Liver (tissue), 9 donors: ENCODE results near the gene LIM2. TPM values are rescaled to one million over a fixed set of nuclear protein-coding genes. Genes with fewer than 3 reads are reported as not detected.

Source experiments
- DNase-seq: peaks from one replicate; pipeline ENCODE4 v3.0.0-alpha.2; 2017; ENCODE audit warnings: low spot score
- H3K27ac ChIP-seq, 2 donors: one replicate each; pipeline ENCODE4 v1.7.0; 2013; ENCODE audit warnings: inconsistent platforms in 2 of 2, low read length in 2 of 2, control low read depth in 1 of 2, low read depth in 1 of 2, mild to moderate bottlenecking in 1 of 2
- H3K27me3 ChIP-seq, 4 donors: one replicate each; pipeline versions ENCODE4 v1.6.1 to v1.7.0; 2013; ENCODE audit warnings: low read length in 3 of 4, inconsistent platforms in 1 of 4, mild to moderate bottlenecking in 1 of 4, moderate library complexity in 1 of 4; ENCODE audit not compliant: control insufficient read depth in 4 of 4, insufficient read depth in 4 of 4
- H3K36me3 ChIP-seq, 4 donors: one replicate each; pipeline versions ENCODE4 v1.6.1 to v1.7.0; 2013; ENCODE audit warnings: low read length in 3 of 4, mild to moderate bottlenecking in 3 of 4, low read depth in 1 of 4, moderate library complexity in 1 of 4; ENCODE audit not compliant: control insufficient read depth in 4 of 4, insufficient read depth in 3 of 4
- H3K4me1 ChIP-seq, 4 donors: one replicate each; pipeline versions ENCODE4 v1.6.1 to v1.7.0; 2013; ENCODE audit warnings: low read length in 3 of 4, mild to moderate bottlenecking in 3 of 4, moderate library complexity in 1 of 4; ENCODE audit not compliant: control insufficient read depth in 4 of 4, insufficient read depth in 4 of 4
- H3K4me3 ChIP-seq, 3 donors: one replicate each; pipeline versions ENCODE4 v1.6.1 to v1.7.0; 2013; ENCODE audit warnings: low read length in 3 of 3, control low read depth in 1 of 3, low read depth in 1 of 3, mild to moderate bottlenecking in 1 of 3
- H3K9ac ChIP-seq, 2 donors: one replicate each; pipeline ENCODE4 v1.7.0; 2013; ENCODE audit warnings: low read length in 2 of 2, mild to moderate bottlenecking in 2 of 2, moderate library complexity in 2 of 2, control low read depth in 1 of 2, low read depth in 1 of 2
- H3K9me3 ChIP-seq, 4 donors: one replicate each; pipeline versions ENCODE4 v1.6.1 to v1.7.0; 2013; ENCODE audit warnings: low read length in 3 of 4; ENCODE audit not compliant: control insufficient read depth in 4 of 4
- EGR1 ChIP-seq, 2 donors: IDR thresholded peaks; 2 replicates each; pipeline ENCODE4 v1.6.1; 2016 to 2018; ENCODE audit warnings: antibody characterized with exemption in 2 of 2, low read depth in 2 of 2
- FOXA1 ChIP-seq: IDR thresholded peaks from 2 replicates; pipeline ENCODE4 v1.6.1; 2016; ENCODE audit warnings: antibody characterized with exemption
- FOXA2 ChIP-seq: IDR thresholded peaks from 2 replicates; pipeline ENCODE4 v1.6.1; 2016; ENCODE audit warnings: antibody characterized with exemption
- GABPA ChIP-seq, 2 donors: IDR thresholded peaks in 1 of 2; conservative IDR thresholded peaks in 1 of 2; 2 replicates each; pipeline ENCODE4 v1.6.1; 2016; ENCODE audit warnings: antibody characterized with exemption in 2 of 2, mild to moderate bottlenecking in 1 of 2, moderate library complexity in 1 of 2
- HNF4A ChIP-seq, 2 donors: conservative IDR thresholded peaks; 2 replicates each; pipeline ENCODE4 v1.6.1; 2016; ENCODE audit warnings: antibody characterized with exemption in 2 of 2, mild to moderate bottlenecking in 2 of 2
- HNF4G ChIP-seq: IDR thresholded peaks from 2 replicates; pipeline ENCODE4 v1.6.1; 2016; ENCODE audit warnings: antibody characterized with exemption
- JUND ChIP-seq, 2 donors: IDR thresholded peaks; 2 replicates each; pipeline ENCODE4 v1.6.1; 2016; ENCODE audit warnings: antibody characterized with exemption in 2 of 2
- NR2F2 ChIP-seq: IDR thresholded peaks from 2 replicates; pipeline ENCODE4 v1.6.1; 2016; ENCODE audit warnings: antibody characterized with exemption
- RAD21 ChIP-seq, 2 donors: IDR thresholded peaks; 2 replicates each; pipeline ENCODE4 v1.6.1; 2016; ENCODE audit warnings: antibody characterized with exemption in 2 of 2, mild to moderate bottlenecking in 2 of 2
- RXRA ChIP-seq, 2 donors: IDR thresholded peaks; 2 replicates each; pipeline ENCODE4 v1.6.1; 2017 to 2018; ENCODE audit warnings: antibody characterized with exemption in 2 of 2, mild to moderate bottlenecking in 1 of 2
- SP1 ChIP-seq: IDR thresholded peaks from 2 replicates; pipeline ENCODE4 v1.6.1; 2018; ENCODE audit warnings: antibody characterized with exemption, mild to moderate bottlenecking
- TAF1 ChIP-seq: conservative IDR thresholded peaks from 2 replicates; pipeline ENCODE4 v1.6.1; 2016; ENCODE audit warnings: antibody characterized with exemption, mild to moderate bottlenecking
- YY1 ChIP-seq: IDR thresholded peaks from 2 replicates; pipeline ENCODE4 v1.6.1; 2016; ENCODE audit warnings: antibody characterized with exemption, mild to moderate bottlenecking
- WGBS: extraction: QIAGEN DNeasy Blood & Tissue Kit; methylation state at CpG from one replicate; pipeline ENCODE4 v1.1.7; 2013; 5-methylcytosine and 5-hydroxymethylcytosine counted together
- polyA plus RNA-seq, 2 donors: library from polyadenylated mRNA; stranded (reverse) in 1 of 2; unstranded in 1 of 2; fragments of 200-250 nt in 1 of 2; fragments of >200 nt in 1 of 2; fragmentation: Nextera tagmentation in 1 of 2; extraction: Ambion mirVana in 1 of 2; gene quantifications; one replicate each; pipeline versions ENCODE4 v1.2.1 to v1.2.3, GENCODE V29; 2013 to 2015
- total RNA-seq, 2 donors: library from RNA; depleted of rRNA; stranded (reverse); fragments of >200 nt; gene quantifications; one replicate each; pipeline ENCODE4 v1.2.3, GENCODE V29; 2014
- TF ChIP-seq, protein P1 (sequence below): fragments of 150-350 bp; IDR thresholded peaks from 2 replicates; pipeline ENCODE4 v1.5.1; 2017; ENCODE audit warnings: improper control_type of control experiment, low read depth, low read length; ENCODE audit not compliant: missing input control
- TF ChIP-seq, protein P2 (sequence below): IDR thresholded peaks from 2 replicates; pipeline ENCODE4 v1.6.1; 2016; ENCODE audit warnings: antibody characterized with exemption, mild to moderate bottlenecking
- TF ChIP-seq, protein P3 (sequence below): IDR thresholded peaks from 2 replicates; pipeline ENCODE4 v1.6.1; 2016; ENCODE audit warnings: antibody characterized with exemption
- TF ChIP-seq, protein P4 (sequence below): IDR thresholded peaks from 2 replicates; pipeline ENCODE4 v1.6.1; 2016; ENCODE audit warnings: antibody characterized with exemption
- TF ChIP-seq, protein P5 (sequence below): IDR thresholded peaks from 2 replicates; pipeline ENCODE4 v1.6.1; 2016; ENCODE audit warnings: antibody characterized with exemption
- donor health status: healthy.
- donor health status: healthy.
- donor health status: healthy.
- donor health status: healthy.
- donor health status: healthy.

The LIM2 gene
- total and polyA plus RNA-seq, 4 donors = not detected

DNA sequence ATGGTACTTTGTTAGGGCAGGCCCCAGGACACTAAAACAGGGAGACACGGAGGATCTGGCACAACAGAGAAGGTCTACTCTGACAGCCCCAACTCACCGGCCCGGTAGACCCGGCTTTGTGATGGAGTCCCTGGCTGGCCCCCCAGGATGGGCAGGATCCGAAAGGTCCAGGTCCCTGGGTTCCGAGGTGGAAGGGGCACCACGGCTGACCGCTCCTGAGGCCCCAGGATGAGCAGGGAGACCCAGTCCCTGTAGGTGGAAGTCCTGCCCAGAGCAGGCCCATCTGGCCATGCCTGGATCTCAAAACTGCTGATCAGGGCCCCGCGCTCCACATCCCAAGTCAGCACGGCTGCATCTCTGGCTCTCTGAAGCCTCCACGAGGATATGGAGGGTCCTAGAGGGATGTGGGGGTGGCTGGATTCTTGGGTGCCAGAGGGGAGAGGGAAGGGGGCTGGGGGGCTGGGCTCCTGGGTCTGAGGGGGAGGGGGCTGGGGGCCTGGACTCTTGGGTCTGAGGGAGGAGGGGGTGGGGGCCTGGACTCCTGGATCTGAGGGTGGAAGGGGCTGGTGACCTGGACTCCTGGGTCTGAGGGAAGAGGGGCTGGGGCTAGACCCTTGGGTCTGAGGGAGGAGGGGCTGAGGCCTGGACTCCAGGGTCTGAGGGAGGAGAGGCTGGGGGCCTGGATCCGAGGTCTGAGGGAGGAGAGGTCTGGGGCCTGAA lies 50.5 kb downstream of the LIM2 start:
- Histone ChIP-seq H3K27me3 (no peaks in the 10 kb centered on the region), H3K4me1 (peaks cover 7 to 17% (median 13%) of the 10 kb centered on the region in 4 donors), H3K9ac (no peak overlapping the region), H3K4me3 (no peak overlapping the region), H3K9me3 (no peaks in the 10 kb centered on the region), H3K36me3 (no peaks in the 10 kb centered on the region), H3K27ac (no peak overlapping the region)
- 97% methylated on average over 13 of the region's 13 CpGs for WGBS
- no peak for DNase-seq
- TF ChIP-seq HNF4A (conservative IDR thresholded peaks at IDR 0.05) = no peak
- TF ChIP-seq, protein P1, sequence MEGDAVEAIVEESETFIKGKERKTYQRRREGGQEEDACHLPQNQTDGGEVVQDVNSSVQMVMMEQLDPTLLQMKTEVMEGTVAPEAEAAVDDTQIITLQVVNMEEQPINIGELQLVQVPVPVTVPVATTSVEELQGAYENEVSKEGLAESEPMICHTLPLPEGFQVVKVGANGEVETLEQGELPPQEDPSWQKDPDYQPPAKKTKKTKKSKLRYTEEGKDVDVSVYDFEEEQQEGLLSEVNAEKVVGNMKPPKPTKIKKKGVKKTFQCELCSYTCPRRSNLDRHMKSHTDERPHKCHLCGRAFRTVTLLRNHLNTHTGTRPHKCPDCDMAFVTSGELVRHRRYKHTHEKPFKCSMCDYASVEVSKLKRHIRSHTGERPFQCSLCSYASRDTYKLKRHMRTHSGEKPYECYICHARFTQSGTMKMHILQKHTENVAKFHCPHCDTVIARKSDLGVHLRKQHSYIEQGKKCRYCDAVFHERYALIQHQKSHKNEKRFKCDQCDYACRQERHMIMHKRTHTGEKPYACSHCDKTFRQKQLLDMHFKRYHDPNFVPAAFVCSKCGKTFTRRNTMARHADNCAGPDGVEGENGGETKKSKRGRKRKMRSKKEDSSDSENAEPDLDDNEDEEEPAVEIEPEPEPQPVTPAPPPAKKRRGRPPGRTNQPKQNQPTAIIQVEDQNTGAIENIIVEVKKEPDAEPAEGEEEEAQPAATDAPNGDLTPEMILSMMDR = no peak
- TF ChIP-seq, protein P2, sequence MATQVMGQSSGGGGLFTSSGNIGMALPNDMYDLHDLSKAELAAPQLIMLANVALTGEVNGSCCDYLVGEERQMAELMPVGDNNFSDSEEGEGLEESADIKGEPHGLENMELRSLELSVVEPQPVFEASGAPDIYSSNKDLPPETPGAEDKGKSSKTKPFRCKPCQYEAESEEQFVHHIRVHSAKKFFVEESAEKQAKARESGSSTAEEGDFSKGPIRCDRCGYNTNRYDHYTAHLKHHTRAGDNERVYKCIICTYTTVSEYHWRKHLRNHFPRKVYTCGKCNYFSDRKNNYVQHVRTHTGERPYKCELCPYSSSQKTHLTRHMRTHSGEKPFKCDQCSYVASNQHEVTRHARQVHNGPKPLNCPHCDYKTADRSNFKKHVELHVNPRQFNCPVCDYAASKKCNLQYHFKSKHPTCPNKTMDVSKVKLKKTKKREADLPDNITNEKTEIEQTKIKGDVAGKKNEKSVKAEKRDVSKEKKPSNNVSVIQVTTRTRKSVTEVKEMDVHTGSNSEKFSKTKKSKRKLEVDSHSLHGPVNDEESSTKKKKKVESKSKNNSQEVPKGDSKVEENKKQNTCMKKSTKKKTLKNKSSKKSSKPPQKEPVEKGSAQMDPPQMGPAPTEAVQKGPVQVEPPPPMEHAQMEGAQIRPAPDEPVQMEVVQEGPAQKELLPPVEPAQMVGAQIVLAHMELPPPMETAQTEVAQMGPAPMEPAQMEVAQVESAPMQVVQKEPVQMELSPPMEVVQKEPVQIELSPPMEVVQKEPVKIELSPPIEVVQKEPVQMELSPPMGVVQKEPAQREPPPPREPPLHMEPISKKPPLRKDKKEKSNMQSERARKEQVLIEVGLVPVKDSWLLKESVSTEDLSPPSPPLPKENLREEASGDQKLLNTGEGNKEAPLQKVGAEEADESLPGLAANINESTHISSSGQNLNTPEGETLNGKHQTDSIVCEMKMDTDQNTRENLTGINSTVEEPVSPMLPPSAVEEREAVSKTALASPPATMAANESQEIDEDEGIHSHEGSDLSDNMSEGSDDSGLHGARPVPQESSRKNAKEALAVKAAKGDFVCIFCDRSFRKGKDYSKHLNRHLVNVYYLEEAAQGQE = no peak
- TF ChIP-seq EGR1 (IDR thresholded peaks at IDR 0.05; ENCODE audit: low read depth in 2 of 2) = no peak
- TF ChIP-seq YY1 = no peak
- no peak for TF ChIP-seq GABPA (IDR thresholded peaks at IDR 0.05 in 1 of 2, conservative IDR thresholded peaks at IDR 0.05 in 1 of 2)
- no peak for TF ChIP-seq FOXA2
- no peak for TF ChIP-seq JUND (IDR thresholded peaks at IDR 0.05)
- TF ChIP-seq RXRA (IDR thresholded peaks at IDR 0.05) = no peak
- TF ChIP-seq NR2F2 = no peak
- TF ChIP-seq, protein P3, sequence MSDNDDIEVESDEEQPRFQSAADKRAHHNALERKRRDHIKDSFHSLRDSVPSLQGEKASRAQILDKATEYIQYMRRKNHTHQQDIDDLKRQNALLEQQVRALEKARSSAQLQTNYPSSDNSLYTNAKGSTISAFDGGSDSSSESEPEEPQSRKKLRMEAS = no peak
- TF ChIP-seq FOXA1 = no peak
- TF ChIP-seq RAD21 (IDR thresholded peaks at IDR 0.05) = no peak
- TF ChIP-seq HNF4G = no peak
- TF ChIP-seq, protein P4, sequence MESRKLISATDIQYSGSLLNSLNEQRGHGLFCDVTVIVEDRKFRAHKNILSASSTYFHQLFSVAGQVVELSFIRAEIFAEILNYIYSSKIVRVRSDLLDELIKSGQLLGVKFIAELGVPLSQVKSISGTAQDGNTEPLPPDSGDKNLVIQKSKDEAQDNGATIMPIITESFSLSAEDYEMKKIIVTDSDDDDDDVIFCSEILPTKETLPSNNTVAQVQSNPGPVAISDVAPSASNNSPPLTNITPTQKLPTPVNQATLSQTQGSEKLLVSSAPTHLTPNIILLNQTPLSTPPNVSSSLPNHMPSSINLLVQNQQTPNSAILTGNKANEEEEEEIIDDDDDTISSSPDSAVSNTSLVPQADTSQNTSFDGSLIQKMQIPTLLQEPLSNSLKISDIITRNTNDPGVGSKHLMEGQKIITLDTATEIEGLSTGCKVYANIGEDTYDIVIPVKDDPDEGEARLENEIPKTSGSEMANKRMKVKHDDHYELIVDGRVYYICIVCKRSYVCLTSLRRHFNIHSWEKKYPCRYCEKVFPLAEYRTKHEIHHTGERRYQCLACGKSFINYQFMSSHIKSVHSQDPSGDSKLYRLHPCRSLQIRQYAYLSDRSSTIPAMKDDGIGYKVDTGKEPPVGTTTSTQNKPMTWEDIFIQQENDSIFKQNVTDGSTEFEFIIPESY = no peak
- TF ChIP-seq SP1 = no peak
- no peak for TF ChIP-seq TAF1
- TF ChIP-seq, protein P5, sequence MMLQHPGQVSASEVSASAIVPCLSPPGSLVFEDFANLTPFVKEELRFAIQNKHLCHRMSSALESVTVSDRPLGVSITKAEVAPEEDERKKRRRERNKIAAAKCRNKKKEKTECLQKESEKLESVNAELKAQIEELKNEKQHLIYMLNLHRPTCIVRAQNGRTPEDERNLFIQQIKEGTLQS = no peak
